WTC11 (cell line): ENCODE results near the gene STK32B.

Experiments
- EMX1 ChIP-seq: fragments of 250-450 bp; sonication (Bioruptor Pico); IDR thresholded peaks from 2 replicates; pipeline ENCODE4 v1.8.0; 2021; ENCODE audit warnings: mild to moderate bottlenecking
- JUN ChIP-seq: sonication (generic); formaldehyde crosslinking; IDR thresholded peaks from 2 replicates; pipeline ENCODE4 v1.8.0; 2023; ENCODE audit warnings: mild to moderate bottlenecking, missing genetic modification reagents
- TF ChIP-seq, protein P1 (sequence below): fragments of 200-600 bp; IDR thresholded peaks from 2 replicates; pipeline ENCODE4 v1.8.0; 2022; ENCODE audit warnings: antibody characterized with exemption

GRCh38 chr4:5527211-5527610 lies 475.9 kb downstream of the STK32B start:
- TF ChIP-seq, protein P1, sequence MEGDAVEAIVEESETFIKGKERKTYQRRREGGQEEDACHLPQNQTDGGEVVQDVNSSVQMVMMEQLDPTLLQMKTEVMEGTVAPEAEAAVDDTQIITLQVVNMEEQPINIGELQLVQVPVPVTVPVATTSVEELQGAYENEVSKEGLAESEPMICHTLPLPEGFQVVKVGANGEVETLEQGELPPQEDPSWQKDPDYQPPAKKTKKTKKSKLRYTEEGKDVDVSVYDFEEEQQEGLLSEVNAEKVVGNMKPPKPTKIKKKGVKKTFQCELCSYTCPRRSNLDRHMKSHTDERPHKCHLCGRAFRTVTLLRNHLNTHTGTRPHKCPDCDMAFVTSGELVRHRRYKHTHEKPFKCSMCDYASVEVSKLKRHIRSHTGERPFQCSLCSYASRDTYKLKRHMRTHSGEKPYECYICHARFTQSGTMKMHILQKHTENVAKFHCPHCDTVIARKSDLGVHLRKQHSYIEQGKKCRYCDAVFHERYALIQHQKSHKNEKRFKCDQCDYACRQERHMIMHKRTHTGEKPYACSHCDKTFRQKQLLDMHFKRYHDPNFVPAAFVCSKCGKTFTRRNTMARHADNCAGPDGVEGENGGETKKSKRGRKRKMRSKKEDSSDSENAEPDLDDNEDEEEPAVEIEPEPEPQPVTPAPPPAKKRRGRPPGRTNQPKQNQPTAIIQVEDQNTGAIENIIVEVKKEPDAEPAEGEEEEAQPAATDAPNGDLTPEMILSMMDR = no peak
- TF ChIP-seq JUN (CRISPR knock-in tag) = no peak
- no peak for TF ChIP-seq EMX1 (CRISPR knock-in tag)
